Left hindlimb (tissue), 1 donor: ENCODE results near the gene CLSTN1.
"Not testable (repeated sequence)": the region's sequence is repeated elsewhere in the genome, so short reads cannot be mapped to it uniquely, and the experiment has no call there.

Experiments
- DNase-seq: peaks from one replicate; pipeline ENCODE4 v3.0.0-alpha.2; 2018

CLSTN1 gene

GRCh38 chr1:9794081-9794480 lies 29.7 kb downstream of the CLSTN1 start:
- no peak for DNase-seq

- no peak for DNase-seq
These were observed 30.5 kb downstream of the CLSTN1 start for GRCh38 chr1:9793291-9793690.

- peak; percentile 47 for DNase-seq
These were observed 31.4 kb downstream of the CLSTN1 start for GRCh38 chr1:9792156-9793042.

GRCh38 chr1:9789700-9790099 lies 34.1 kb downstream of the CLSTN1 start:
- DNase-seq: not testable (repeated sequence)

- DNase-seq: no peak
These were observed 36.1 kb downstream of the CLSTN1 start for GRCh38 chr1:9787702-9788101.

- no peak for DNase-seq
These were observed 38.4 kb downstream of the CLSTN1 start for GRCh38 chr1:9785406-9785805.

- no peak for DNase-seq
These were observed 39.1 kb downstream of the CLSTN1 start for GRCh38 chr1:9784508-9785133.

- no peak for DNase-seq
These were observed 40.9 kb downstream of the CLSTN1 start for GRCh38 chr1:9782897-9783296.

- DNase-seq: no peak
These were observed 41.5 kb downstream of the CLSTN1 start for GRCh38 chr1:9782116-9782751.

- no peak for DNase-seq
These were observed 43.1 kb downstream of the CLSTN1 start for GRCh38 chr1:9780554-9781110.

- no peak for DNase-seq
These were observed 44.9 kb downstream of the CLSTN1 start for GRCh38 chr1:9778905-9779304.

GRCh38 chr1:9776685-9777084 lies 47.1 kb downstream of the CLSTN1 start:
- no peak for DNase-seq

- DNase-seq: no peak
These were observed 48.8 kb downstream of the CLSTN1 start for GRCh38 chr1:9774712-9775679.

- no peak for DNase-seq
These were observed 53.5 kb downstream of the CLSTN1 start for GRCh38 chr1:9770298-9770697.

- no peak for DNase-seq
These were observed 54.8 kb downstream of the CLSTN1 start for GRCh38 chr1:9768983-9769382.

GRCh38 chr1:9767964-9768668 lies 55.6 kb downstream of the CLSTN1 start:
- no peak for DNase-seq

- no peak for DNase-seq
These were observed 56.9 kb downstream of the CLSTN1 start for GRCh38 chr1:9766759-9767442.

- no peak for DNase-seq
These were observed 59.2 kb downstream of the CLSTN1 start for GRCh38 chr1:9764550-9764949.

- DNase-seq: no peak
These were observed 59.9 kb downstream of the CLSTN1 start for GRCh38 chr1:9763914-9764313.

GRCh38 chr1:9762446-9762845 lies 61.3 kb downstream of the CLSTN1 start:
- DNase-seq: not testable (repeated sequence)

- DNase-seq: no peak
These were observed 61.9 kb downstream of the CLSTN1 start for GRCh38 chr1:9761855-9762254.
